ENCODE results near the gene TFF3. TPM values are rescaled to one million over a fixed set of nuclear protein-coding genes. Genes with fewer than 3 reads are reported as not detected.

TFF3 gene
- polyA plus RNA-seq, 3 donors, result 2.9 to 6.7 (median 4.0) TPM

- no peak for DNase-seq
Measured at GRCh38 chr21:42308161-42308913, 6.9 kb downstream of the TFF3 start.

DNA sequence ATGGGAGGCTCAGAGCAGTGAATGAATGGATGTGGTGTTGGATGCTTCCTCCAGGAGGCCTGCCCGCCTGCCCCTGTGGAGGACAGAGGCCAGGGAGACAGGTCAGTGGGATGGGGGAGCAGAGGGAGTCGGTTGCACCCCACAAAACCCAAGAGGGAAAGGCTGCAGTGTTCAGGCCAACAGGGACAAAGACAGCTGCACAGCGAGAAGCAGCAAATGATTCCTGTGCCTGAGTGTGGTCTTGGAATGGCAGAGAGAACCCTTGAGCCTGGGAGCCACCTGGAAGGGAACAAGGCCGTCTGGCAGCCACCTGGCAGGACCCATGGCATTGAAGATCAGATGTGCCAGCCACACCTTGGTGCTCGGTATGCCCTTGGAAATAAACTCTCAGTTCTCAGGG lies 8.1 kb downstream of the TFF3 start:
- DNase-seq, result no peak

- no peak for DNase-seq
Measured at GRCh38 chr21:42306366-42307035, 8.7 kb downstream of the TFF3 start.

DNA sequence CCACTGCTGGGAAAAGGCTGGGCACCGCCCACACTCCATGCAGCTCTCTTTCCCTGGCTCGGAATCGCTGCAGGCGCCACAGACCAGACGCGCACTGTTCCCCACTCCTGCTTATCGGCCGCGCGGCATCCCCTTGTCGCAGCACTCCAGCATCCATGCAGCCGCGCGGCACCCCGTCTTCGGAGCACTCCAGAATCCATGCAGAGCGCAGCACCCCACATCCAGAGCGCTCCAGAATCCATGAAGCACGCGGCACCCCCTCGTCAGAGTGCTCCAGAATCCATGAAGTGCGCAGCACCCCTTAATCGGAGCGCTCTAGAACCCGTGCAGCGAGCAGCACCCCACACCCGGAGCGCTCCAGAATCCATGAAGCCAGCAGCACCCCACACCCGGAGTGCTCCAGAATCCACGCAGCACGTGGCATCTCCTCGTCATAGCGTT lies 9.5 kb downstream of the TFF3 start:
- no peak for DNase-seq

DNA sequence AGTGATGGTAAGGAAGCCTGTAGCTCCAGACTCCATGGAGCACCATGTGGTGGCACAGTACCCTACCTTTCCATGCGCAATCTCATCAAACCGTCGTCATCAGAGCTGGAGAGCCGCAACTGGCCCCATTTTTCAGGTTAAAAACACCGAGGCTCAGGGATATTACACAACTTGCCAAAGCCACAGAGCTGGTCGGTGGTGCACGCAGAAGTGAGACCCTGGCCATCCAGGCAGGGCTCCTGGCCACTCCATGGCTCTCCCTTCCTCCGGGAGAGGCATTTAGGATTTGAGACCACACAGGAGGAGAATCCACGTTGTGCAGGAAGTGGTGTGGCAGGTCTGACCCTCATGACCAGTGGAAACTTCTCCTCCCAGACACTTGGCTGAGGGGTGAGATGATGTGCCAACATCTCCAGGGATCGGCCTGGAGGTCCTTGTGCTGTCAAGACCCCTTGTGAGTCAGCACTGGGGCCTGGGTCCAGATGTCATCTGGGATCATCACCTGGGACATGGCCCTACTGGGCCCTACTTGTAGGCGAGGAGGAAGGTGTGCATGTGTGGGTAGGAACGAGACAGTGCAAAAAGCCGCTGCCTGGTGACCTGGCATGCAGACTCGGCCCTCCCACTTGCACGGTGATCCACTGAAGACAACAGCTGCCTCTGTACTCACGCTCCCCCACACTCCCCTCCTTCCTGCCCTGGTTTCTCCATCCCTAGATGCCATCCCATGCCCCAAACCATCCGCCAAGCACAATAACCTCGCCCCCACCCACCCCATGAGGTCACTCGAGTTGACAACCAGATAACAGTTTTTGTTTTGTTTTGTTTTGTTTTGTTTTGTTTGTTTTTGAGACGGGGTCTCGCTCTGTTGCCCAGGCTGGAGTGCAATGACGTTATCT lies 10.4 kb downstream of the TFF3 start:
- DNase-seq, result no peak

GRCh38 chr21:42303443-42303842 lies 11.8 kb downstream of the TFF3 start:
- DNase-seq, result no peak

- no peak for DNase-seq
Measured at GRCh38 chr21:42302794-42303193, 12.4 kb downstream of the TFF3 start.

GRCh38 chr21:42302076-42302650 lies 13.0 kb downstream of the TFF3 start:
- DNase-seq, result no peak

- no peak for DNase-seq
Measured at GRCh38 chr21:42301371-42302075, 13.7 kb downstream of the TFF3 start.

GRCh38 chr21:42300956-42301355 lies 14.3 kb downstream of the TFF3 start:
- DNase-seq, result no peak

GRCh38 chr21:42300045-42300583 lies 15.1 kb downstream of the TFF3 start:
- no peak for DNase-seq

GRCh38 chr21:42299324-42300044 lies 15.7 kb downstream of the TFF3 start:
- no peak for DNase-seq

- no peak for DNase-seq
Measured at GRCh38 chr21:42298657-42299056, 16.6 kb downstream of the TFF3 start.

DNA sequence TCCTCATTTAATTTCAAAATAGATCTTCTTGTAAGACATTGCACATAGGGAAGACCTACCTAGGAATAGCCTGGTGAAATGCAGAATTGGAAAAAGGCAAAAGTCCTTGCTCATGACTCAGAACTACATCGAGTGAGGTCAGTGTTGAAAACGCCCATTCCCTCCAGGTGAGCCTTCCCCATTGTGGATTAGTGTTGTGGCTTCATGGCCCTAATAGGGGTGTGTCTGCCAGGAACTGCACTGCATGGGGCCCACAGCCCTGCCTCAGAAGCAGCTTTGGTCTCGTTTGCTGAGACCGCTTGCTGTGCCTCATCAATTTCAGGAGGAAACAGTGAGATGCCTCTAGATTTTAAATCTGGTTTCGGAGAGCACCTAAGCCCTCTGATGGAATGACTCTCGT lies 17.0 kb downstream of the TFF3 start:
- DNase-seq, result no peak

DNA sequence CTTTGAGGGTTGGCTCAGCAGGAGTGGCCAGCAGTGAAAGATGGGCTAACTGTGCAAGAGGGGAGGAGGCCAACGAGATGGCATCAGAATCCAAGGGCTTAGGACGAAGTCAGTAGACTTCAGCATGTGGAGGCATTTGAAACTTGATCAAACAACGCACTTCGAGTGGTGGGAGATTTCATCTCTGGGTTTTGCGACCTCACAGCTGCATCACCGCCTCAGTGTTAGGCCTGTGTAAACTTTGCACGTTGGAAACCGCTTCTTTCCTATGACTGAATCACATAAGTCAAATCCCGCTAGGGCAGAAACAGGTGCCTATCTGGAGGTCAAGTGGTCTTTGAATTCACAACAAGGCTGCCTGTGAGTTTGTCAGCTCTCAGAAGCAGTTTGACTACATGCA lies 17.8 kb downstream of the TFF3 start:
- no peak for DNase-seq

DNA sequence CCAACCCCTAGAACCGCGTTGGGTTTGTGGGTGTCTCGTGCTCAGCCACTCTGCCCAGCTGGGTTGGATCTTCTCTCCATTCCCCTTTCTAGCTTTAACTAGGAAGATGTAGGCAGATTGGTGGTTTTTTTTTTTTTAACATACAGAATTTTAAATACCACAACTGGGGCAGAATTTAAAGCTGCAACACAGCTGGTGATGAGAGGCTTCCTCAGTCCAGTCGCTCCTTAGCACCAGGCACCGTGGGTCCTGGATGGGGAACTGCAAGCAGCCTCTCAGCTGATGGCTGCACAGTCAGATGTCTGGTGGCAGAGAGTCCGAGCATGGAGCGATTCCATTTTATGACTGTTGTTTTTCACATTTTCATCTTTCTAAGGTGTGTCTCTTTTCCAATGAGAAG lies 18.7 kb downstream of the TFF3 start:
- DNase-seq, result no peak

DNA sequence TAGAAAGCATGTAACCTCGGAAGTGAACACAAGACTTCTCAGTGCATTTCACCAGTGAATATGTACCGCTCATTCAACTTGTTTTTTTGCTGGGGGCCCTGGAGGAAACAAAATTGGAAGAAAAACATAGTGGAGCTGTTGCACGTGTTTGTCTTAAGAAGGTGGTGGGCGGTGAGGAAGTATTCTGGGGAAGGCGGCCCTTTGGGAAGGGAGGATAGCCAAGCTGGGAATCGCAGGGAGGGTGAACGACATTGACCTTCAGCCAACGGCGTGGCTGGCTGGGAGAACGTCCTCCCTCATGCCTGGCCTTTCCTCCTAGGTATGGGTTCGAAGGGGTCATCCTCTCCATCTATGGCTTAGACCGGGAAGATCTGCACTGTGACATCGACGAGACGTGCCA lies 19.4 kb downstream of the TFF3 start:
- no peak for DNase-seq

GRCh38 chr21:42294273-42294880 lies 20.8 kb downstream of the TFF3 start:
- DNase-seq, result no peak

DNA sequence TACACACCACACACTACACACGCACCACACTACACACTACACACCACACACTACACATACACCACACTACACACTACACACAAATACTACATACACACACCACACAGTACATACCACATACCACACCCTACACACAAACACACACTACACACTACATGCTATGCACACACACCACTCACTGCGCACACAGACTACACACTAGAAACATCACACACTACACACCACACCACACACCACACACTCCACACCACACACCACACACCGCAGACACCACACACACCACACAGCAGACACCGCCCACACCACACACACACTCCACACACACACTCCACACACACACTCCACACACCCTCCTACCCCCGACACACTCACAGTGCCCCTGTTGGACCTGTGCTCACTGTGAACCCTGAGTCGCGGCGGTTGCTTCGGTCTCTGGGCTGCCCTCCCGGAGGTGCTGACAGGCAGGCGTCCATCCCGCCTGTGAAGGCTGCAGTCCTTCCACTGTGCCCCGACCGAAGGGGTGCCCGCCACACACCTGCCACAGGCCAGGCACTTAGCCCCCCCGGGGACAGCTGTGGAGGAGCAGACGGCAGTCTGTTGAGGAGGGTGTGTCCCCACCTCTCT lies 21.4 kb downstream of the TFF3 start:
- DNase-seq, result no peak

All from renal pelvis (tissue), 4 donors.